HG03457 (cell line): ENCODE data around the gene THADA.

Source experiments
- ATAC-seq: cut with Tn5 transposase; IDR thresholded peaks from one replicate; pipeline ENCODE4 v1.9.1; 2021; ENCODE audit warnings: moderate number of reproducible peaks; ENCODE audit not compliant: unreplicated experiment

Gene THADA

GRCh38 chr2:43469713-43470112 lies 126.1 kb downstream of the THADA start:
- no peak for ATAC-seq

DNA sequence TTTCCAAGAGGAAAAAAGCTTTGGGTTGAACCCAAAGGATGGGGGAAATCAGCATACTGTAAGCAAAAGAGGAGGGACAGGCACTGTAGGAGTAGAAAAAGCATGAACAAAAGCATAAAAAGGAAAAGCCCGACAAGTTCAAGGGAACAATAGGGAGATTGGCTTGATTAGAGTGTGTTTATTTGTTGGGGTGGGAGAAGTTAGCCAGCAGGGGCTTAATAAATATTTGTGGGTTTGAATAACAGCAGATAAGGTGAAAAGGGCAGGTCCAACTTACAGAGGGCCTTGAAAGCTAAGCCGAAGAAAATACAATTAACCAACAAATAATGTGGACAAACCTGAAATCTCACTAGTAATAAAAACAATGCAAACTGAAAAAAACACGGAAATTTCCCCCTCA lies 126.7 kb downstream of the THADA start:
- ATAC-seq, result no peak

DNA sequence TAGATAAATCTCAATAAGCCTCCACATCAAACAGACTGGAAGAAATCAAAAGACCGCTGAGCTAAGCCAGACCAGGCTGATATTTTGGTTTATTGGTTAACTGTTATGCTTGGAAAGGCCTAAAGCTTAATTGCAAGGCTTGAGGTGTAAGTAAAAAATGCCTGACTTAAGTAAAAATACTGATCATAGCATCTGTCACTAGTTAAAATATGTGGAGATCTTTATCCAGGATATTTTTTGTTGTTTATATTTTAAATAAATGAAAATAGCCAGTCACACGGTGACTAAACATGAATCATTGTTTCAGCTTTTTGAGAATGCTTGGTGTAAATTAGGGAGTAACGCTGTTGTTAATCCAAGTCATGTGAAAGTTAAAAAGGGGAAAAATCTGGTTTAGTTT lies 127.9 kb downstream of the THADA start:
- no peak for ATAC-seq

DNA sequence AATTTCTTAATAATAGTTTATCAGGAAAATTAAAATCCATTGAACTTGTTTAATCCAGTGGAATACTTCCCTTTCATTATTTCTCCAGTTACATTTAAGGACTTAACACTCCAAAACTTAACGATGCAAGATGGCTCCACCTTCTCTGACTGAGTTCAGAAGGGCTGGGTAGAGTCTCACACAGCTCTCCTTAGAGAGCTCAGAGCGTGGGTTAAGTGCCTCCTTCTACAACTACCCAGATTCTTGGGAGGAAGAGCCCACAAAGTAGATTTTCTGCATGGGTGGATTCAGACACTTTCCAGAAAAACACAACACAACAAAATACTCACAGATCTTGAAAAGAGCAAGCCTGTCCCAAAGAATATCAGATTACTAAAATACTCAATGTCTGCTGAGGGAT lies 130.6 kb downstream of the THADA start:
- ATAC-seq, result no peak

DNA sequence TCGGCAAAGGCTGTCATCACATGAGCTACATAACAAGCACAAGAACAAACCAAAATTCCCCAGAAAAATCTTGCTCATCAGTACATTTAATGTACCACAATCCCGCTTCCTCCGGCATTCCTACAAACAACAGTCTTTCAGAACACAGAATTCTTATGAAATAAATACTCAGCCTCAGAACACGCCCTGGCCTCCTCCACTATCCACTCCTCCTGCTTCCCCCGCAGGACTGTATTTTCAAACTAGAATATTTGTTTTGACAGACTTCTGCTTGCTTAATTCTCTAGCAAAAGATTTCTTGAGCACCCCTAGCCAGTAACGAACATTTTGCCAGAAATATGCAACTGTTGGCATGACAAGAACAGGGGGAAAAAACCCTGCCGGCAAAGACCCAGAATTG lies 131.2 kb downstream of the THADA start:
- no peak for ATAC-seq

DNA sequence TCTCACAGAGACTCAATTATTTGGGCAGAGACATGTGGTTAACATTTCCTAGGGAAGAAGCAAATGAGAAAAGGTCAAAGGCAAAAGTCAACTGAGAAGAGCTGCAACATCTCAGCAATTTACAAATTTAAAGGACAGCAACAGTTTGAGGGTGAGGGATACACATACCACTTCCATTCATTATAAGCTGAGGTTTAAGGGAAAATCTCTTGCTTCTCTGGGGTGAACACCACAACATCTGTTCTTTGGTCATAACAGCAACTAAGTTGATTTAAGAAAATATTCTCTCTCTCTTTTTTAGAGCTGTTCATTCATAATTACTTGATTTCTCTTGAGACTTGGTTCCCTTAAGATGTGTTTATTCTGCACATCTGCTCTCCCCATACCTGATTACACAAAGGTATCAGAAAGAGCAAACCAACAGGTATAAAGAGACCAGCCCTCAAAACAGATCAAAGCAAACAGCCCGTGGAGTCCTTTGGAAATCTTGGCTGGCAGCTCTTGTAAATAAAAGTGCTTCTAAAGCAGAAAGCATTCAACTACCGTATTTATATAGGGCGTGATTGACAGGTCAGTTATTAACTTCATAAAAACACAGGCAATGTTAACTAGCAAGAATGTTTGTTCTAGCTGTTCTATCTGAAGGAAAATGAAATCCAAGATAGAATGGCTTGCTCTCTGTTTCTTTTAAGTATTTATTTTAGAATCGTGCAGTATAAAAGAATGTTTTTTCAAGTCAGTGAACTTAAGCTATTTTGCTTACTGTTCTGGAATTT lies 132.8 kb downstream of the THADA start:
- no peak for ATAC-seq

GRCh38 chr2:43461453-43462073 lies 134.3 kb downstream of the THADA start:
- no peak for ATAC-seq

DNA sequence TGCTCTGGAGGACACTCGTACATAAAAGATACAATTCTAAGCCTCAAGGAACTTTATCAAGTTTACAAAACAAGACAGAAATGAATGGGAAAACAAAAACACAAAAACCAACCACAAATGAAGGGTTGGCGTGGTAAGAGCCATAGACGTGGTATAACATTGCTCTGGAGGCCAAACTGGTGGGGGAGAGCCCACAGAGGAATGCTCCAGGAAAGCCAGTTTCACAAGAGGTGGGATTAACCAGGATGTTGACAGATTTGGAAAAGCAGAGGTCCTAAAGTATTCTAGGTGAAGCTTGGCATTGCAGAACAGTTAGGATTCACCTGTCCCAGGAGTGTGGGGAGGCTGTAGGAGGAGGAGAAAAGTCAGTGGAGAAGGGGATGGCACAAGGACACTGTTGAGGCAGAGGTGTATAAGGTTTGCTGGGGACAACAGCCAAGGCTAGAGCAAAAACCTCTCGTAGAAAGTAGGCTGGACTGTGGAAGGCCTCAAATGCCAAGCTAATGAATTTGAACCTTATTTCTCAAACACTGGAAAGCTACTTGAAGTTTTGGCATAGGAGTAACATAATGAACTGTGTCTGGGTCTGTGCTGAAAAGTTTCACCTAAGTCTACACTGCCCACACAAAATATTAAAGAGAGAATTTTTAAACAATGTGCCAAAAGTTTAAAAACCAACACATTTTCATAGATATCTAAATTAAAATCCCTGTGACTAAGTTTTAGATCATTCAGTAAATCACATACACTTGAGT lies 135.1 kb downstream of the THADA start:
- ATAC-seq, result no peak

GRCh38 chr2:43460174-43460546 lies 135.7 kb downstream of the THADA start:
- ATAC-seq, result no peak

DNA sequence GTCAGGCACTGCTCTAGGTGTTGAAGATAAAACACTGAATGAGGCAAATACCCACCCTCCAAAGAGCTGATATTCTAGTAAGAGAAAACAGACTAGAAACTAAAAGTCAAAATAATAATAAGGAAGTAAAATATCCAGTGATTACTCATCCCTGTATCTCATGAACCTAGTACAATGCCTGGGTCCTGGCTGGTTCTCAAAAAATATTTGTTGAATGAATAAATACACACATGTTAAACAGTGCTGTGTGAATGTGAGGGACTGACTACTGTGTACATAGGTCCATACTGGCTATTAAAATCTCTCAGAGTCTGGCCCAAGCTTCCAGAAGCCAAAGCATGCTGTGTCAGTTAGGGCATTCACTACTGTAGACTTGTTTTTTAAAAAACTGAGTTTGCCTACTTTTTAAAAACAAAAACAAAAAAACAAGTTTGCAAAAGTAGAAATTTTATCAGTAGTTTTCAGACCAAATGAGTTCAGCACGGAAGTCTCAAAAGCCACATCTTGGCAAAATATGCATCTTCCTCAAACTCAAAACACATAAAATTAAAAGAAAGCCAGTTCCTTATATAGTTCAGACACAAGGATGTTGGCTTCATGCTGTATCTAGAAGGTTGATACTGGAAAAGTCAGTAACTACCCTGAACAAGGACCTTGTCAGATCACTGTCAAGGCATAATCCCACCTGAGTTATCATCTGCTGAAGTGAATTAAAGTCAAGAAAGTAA lies 136.2 kb downstream of the THADA start:
- no peak for ATAC-seq

DNA sequence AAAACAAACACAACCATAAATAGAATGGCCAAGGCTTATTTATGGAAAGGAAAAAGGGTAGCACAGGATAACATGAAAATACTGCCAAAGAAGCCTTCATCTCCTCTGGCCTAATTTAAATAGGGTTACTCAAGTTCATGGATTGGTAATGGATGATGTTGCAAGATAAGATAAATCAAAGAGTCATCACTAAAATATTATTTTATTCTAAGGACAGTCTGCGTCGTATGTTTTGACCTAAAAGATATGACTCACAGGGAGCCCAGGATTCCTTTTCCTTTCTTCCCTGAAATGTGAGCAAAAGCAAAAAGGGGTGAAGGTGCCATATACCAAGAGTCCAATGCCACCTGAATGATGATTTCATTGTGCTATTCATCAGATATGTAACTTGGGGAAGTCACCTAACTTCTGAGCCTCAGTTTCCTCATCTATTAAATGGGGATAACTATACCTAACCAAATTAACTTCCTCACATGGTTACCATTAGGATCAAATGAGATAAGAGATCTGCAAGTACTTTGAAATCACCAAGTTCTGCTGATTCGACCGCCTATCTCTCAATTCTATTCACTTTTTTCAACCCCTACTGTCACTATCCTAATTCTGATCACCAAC lies 137.7 kb downstream of the THADA start:
- no peak for ATAC-seq

GRCh38 chr2:43455731-43456642 lies 139.9 kb downstream of the THADA start:
- ATAC-seq, result no peak

- ATAC-seq, result no peak
Measured at GRCh38 chr2:43455296-43455695, 140.5 kb downstream of the THADA start.

DNA sequence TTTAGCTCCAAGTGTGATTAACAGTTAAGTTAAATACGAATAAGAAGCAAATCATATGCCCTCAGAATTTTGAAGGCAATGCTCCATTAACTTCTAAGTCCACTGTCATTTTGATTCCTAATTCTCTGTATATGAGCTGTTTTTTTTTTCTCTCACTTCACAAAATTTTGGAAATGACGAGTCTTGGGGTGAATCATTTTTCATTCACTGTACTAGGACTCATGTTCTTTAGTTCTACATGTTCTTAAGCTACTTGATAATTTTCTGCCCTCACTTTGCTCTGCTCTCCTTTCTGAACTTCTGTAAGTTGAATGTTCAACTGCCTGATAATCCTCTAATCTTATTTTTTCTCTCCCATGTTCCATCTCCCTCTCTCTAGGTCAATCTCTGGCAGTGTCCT lies 141.0 kb downstream of the THADA start:
- no peak for ATAC-seq

- no peak for ATAC-seq
Measured at GRCh38 chr2:43453179-43454170, 142.4 kb downstream of the THADA start.

- no peak for ATAC-seq
Measured at GRCh38 chr2:43452318-43452731, 143.5 kb downstream of the THADA start.

DNA sequence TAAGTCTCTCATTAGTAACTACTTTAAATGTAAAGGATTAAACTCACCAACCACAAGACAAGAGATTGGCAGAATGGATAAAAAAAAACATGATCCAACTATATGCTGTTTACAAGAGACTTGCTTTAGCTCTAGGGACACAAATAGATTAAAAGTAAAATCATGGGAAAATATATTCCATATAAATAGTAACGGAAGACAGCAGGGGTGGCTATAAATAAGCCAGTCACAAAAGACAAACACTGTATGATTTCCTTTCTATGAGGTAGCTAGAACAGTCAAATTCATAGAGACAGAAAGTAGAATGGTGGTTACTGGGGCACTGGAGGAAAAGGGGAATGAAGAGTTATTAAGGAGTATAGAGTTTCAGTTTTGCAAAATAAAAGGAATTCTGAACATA lies 145.2 kb downstream of the THADA start:
- no peak for ATAC-seq

DNA sequence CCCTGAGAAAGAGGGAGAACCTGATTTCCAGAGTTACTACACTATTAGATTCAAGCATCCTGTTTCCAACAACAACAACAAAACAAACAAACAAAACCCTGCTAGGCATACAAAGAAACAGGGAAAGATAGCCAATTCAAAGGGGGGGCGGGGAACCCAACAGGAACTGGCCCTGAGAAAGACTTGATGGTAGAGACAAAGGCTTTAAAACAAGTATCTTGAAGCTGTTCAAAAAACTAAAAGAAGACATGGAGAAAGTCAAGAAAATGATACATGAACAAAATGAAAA lies 147.1 kb downstream of the THADA start:
- ATAC-seq, result no peak
